ENCODE results near the gene LMAN1L. TPM values are rescaled to one million over a fixed set of nuclear protein-coding genes. Genes with fewer than 3 reads are reported as not detected.

The LMAN1L gene
- total RNA-seq, 2 donors from 2014 or later: not detected

GRCh38 chr15:74802862-74803447, 9.7 kb upstream of the LMAN1L start:
- Histone ChIP-seq H3K36me3 (peaks cover 25% of the 10 kb centered on the region), H3K27ac (no peak overlapping the region), H3K4me1 (peaks cover 5% of the 10 kb centered on the region), H3K9ac (ENCODE audit: low read depth in 2 of 2, low read length in 2 of 2) (no peak overlapping the region), H3K27me3 (no peaks in the 10 kb centered on the region), H3K9me3 (no peaks in the 10 kb centered on the region), H3K4me3 (no peak overlapping the region)
- intact Hi-C loops (cut with DNase I): no loop called here
- no peak for TF ChIP-seq CTCF (IDR thresholded peaks at IDR 0.05)
- peak; percentile 20 for DNase-seq

GRCh38 chr15:74804935-74805334, 7.7 kb upstream of the LMAN1L start:
- TF ChIP-seq CTCF (IDR thresholded peaks at IDR 0.05): no peak
- Histone ChIP-seq H3K4me1 (peaks cover 2% of the 10 kb centered on the region), H3K36me3 (peaks cover 25% of the 10 kb centered on the region), H3K27ac (no peak overlapping the region), H3K9ac (ENCODE audit: low read depth in 2 of 2, low read length in 2 of 2) (no peak overlapping the region), H3K27me3 (no peaks in the 10 kb centered on the region), H3K9me3 (no peaks in the 10 kb centered on the region), H3K4me3 (no peak overlapping the region)
- DNase-seq: no peak
- intact Hi-C loops (cut with DNase I): no loop called here

- no peak for TF ChIP-seq CTCF (IDR thresholded peaks at IDR 0.05)
- no peak overlapping the region for H3K27ac ChIP-seq
- intact Hi-C loops (cut with DNase I): no loop called here
Measured at GRCh38 chr15:74807282-74807681, 5.4 kb upstream of the LMAN1L start.

GRCh38 chr15:74808078-74808839, 4.4 kb upstream of the LMAN1L start:
- H3K9ac ChIP-seq (ENCODE audit: low read depth in 2 of 2, low read length in 2 of 2): peak overlapping the region in 1 of 2 donors; percentile 4
- H3K27ac ChIP-seq: peak overlapping the region; percentile 31
- H3K4me1 ChIP-seq: no peaks in the 10 kb centered on the region
- intact Hi-C loops (cut with DNase I): no loop called here
- DNase-seq: peak; percentile 62
- H3K9me3 ChIP-seq: no peaks in the 10 kb centered on the region
- no peak for TF ChIP-seq CTCF (IDR thresholded peaks at IDR 0.05)
- no peaks in the 10 kb centered on the region for H3K27me3 ChIP-seq
- peaks cover 5% of the 10 kb centered on the region for H3K36me3 ChIP-seq
- H3K4me3 ChIP-seq: no peak overlapping the region

More at GRCh38 chr15:74807282-74807681, 5.4 kb upstream of the LMAN1L start:
- Histone ChIP-seq H3K36me3 (peaks cover 11% of the 10 kb centered on the region), H3K4me1 (no peaks in the 10 kb centered on the region), H3K9ac (ENCODE audit: low read depth in 2 of 2, low read length in 2 of 2) (peak overlapping the region in 1 of 2 donors; percentile 14), H3K4me3 (no peak overlapping the region), H3K9me3 (no peaks in the 10 kb centered on the region), H3K27me3 (no peaks in the 10 kb centered on the region)
- DNase-seq: no peak

- Histone ChIP-seq H3K27ac (no peak overlapping the region), H3K4me1 (no peaks in the 10 kb centered on the region), H3K9ac (ENCODE audit: low read depth in 2 of 2, low read length in 2 of 2) (no peak overlapping the region), H3K9me3 (no peaks in the 10 kb centered on the region), H3K4me3 (no peak overlapping the region), H3K27me3 (no peaks in the 10 kb centered on the region), H3K36me3 (no peaks in the 10 kb centered on the region)
- intact Hi-C loops (cut with DNase I): no loop called here
- TF ChIP-seq CTCF (IDR thresholded peaks at IDR 0.05): no peak
- no peak for DNase-seq
Measured at GRCh38 chr15:74808840-74809229, 3.8 kb upstream of the LMAN1L start.
